Ammon's horn (tissue), 1 donor: Measurements from ENCODE around the gene SLC48A1.

ENCODE experiments used
- DNase-seq: peaks from one replicate; pipeline ENCODE4 v3.0.0-alpha.2; 2016; ENCODE audit warnings: low spot score

Gene SLC48A1

DNA sequence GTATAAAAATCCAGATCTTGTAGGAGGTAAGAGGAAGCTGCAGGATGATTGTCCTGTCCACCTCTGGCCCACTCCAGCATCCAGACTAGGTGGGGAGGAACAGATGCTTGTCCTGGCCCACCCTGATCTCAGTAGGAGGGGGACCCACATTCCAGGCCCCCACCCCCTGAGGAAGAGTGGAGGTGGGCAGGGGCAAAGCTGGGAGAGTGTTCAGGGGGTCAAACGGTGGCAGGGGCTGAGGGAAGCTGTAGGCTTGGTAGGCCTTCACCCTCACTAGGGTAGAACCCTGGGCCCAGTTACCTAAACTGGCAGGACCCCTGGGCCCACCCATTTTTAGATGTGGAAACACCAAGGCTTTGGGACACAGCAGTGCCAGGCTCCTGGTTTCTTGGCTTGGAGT is 4.1 kb downstream of the SLC48A1 start:
- no peak for DNase-seq

DNA sequence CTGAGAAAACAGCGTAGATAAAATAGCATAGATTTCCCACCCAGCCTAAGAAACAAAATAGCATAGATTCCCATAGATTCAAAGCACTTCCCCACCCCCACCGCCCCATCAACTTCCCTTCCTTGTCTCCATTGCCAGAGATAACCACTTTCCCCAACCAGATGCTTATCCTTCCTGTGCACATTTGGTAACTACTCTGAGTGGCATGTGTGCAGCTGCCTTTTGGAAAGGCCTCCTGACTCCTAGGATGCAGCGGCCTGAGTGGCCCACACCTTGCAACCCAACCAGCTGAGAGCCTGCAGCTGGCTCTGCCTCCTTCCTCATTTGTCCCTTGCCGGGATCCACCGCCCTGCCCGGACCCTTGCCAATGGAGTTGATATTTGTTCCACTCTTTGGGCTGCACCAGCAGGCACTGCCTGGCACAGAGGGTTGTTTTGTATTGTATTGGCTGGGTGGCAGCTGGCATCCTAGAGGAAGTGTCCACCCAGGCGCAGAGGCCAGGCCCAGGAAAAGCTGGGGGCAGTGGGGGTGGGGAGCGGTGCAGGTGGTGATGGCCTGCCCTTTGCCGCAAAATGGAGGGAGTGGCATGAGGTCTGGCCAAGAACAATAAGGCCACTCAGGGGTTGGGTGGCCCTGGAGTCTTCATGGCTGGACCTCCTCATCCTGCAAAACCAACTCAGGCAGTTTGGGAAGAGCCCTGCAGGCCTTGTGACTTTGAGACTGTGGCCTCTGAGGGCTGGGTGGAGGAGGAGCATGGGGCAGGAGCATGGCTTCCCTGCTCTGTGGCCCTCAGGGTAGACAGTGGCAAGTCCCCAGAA is 4.9 kb downstream of the SLC48A1 start:
- DNase-seq: peak; percentile 97

DNA sequence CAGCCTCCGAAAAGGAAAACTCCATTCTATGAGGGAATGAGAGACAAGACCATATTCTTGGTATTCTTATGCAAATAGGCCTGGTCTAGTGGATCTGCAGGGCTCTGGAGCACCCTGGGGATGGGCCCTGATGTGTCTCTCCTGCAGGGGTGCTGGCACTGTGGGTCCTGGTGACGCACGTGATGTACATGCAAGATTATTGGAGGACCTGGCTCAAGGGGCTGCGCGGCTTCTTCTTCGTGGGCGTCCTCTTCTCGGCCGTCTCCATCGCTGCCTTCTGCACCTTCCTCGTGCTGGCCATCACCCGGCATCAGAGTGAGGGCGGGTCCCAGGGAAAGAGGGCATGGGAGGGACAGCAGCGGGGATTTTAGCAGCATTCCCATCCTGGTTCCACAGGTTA is 5.8 kb downstream of the SLC48A1 start:
- DNase-seq: no peak

DNA sequence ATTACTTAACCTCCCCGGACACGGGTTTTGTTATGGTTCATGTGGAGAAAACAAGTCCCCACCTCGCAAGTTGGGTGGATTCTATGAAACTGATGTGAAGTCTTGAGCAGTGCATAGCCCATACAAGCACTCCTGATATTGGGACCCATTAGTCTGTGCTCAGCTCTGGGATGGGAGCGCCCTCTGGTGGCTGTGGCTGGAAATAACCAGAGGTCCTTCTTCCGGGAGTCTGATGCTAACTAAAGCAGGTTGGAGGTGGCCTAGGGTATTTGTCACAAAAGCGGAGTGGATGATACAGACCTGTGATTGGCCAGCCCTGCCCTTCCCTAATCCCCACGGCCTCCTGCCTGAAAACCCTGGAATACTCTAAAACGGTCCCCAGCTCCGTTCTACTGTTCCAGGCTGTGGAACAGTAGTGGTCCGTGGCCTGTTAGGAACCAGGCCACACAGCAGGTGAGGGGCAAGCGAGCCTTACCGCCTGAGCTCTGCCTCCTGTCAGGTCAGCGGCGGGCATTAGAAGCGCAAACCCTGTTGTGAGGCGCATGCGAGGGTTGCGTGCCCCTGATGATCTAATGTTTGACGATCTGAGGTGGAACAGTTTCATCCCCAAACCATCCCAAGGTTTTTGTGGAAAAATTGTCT is 6.4 kb downstream of the SLC48A1 start:
- DNase-seq: peak; percentile 94

DNA sequence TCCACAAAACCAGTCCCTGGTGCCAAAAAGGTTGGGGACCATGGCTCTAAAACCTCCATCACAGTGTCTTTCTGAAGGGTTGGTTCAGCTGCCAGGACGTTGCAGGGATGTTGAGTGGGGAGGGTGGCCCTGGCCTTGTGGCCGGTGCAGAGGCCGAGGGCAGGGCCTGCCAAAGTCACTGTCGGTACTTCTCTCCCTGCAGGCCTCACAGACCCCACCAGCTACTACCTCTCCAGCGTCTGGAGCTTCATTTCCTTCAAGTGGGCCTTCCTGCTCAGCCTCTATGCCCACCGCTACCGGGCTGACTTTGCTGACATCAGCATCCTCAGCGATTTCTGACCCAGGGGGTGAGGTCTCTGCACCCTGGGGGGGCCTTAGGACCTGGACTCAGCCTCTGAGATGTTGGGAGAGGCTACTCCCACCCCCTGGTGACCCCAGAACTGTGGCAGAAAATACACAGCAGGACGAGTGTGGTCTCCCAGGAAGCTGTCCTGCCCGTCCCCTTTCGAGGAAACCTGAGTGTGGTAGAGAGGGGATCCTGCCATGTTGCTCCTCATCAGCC is 7.0 kb downstream of the SLC48A1 start:
- no peak for DNase-seq

DNA sequence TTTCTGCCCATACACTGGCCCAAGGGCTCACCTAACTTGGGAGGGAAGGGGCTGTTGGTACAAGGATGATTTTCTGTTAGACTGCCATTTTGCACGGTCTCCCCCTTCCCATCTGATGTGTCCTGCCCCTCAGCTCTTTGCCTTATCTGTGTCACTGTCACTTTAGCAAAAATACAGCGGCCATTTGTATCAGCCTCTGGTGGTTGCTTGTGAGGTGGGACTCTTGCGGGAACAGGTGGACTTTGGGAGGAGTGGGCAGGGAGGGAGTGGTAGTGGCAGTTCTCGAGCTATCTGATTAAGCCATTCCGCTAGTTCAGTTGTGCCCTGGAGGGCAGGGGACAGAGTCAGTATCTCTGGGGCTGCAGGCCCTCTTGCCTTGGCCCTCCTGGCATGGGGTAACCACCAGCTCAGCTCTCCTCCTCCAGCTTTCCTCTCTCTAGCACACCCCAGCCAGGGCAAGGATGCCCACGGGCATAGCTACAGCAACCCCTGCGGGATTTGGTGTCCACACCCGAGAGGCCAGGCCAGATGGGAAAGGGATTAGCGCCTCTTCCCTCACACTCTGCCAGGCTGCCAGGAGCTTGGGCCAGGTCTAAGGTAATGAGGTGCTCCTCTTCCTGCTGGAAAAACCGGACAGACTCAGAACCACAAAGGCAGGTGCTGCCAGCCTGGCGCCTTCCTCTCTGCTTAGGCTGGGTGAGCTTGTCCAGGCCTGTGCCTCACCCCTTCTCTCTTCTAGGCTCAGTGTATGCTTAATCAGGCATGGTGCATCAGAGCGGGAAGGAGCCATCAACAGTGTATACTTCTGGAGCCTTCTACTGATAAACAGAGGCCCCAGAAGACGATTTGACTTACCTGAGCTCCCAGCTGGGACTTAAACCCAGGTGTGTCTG is 8.7 kb downstream of the SLC48A1 start:
- DNase-seq: no peak

DNA sequence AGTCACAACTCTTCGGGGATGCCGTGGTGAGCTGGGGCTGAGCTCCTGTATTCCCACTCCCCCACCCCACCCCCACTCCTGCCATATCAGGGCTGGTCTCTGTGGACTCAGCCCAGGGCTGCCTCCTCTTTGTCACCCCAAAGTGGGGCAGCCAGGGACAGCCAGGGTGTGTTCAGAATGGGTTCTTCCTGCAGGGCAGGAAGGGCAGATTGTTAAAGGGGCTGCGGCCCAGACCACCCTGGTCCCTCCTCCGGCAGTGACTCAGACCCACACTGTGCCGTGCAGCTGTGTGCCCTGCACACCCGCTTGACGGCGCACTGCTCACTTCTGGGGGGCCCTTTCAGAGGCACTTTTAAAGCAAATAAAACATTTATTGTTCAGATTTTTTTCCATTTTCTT is 9.3 kb downstream of the SLC48A1 start:
- no peak for DNase-seq

DNA sequence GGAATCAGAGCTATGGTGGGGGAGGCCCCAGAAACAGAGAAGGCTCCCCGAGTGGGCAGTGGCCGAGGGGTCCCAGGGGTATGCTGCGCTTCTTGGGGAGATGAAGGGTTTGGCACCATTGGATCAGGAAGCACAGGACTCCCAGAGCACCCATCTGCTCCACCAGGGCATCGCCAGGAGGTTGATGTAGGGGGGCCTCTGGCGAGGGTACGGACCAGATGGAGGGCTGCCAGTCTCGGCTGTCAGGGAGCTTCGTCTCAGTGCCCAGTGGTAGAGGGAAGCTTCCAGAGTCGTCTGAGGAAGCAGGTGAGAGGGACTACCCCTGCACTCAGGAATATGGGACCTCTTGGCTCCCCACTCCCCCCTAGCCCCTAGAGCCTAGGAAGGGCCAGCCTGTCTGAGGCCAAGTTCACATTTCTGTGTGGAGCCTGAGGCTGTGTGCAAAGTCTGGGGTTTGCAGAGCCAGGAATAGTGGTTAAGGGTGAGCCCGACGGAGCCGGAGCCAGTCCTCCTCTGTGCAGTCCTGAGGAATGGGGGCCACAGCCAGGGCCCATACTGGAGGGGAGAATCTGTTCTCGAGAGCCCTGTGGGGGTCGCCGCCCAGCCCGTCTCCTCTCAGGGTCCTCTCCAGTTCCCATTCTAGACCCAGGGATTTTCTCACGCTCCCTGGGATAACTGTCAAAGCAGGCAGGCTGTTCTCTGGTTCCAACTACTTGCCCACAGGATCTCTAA is 10.2 kb downstream of the SLC48A1 start:
- no peak for DNase-seq

DNA sequence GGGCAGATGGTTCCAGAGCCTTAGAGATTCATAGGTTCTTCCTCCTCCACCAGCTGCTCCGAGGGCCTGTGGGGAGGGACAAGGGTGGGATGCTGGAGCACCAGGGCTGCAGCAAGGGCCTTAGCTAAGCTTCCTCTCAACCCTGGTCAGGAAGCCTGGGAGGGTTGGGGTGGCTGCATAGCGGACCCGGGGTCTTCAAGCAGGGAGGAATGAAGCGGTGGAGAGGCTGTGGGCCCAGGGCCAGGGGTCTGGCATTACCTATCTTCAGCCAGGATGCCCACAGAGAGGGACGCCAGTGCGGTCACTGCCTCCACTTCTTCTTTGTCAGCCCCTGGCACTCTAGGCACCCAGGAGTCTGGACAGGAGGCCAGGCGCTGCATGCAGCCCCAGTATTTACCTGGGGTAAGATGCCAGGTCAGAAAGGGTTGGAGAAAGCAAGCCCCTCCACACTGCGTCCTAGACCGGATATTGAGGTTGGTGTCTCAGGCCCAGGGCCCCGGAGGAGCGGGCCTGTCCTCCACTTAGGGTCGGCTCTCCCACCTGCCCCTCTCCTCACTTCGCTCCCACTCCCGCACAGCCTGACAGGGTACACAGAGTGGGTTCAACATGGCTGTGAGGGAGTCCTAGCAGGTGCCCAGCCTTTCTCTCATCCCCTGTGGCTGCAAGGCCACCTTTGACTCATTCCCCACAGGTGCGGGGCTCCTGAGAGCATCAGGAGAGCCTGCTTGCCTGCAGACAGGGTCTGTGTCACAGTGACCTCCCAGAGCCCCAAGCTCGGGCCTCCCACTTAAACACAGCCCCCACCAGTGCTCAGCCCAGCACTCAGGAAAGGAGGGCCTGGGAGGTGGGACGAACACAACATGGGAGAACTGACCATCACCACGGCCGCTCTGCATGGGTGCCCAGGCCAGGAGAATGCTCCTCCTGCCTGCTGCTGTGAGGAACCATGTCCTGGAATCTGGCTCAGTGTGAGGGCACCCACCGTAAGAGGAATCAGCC is 11.1 kb downstream of the SLC48A1 start:
- DNase-seq: no peak

DNA sequence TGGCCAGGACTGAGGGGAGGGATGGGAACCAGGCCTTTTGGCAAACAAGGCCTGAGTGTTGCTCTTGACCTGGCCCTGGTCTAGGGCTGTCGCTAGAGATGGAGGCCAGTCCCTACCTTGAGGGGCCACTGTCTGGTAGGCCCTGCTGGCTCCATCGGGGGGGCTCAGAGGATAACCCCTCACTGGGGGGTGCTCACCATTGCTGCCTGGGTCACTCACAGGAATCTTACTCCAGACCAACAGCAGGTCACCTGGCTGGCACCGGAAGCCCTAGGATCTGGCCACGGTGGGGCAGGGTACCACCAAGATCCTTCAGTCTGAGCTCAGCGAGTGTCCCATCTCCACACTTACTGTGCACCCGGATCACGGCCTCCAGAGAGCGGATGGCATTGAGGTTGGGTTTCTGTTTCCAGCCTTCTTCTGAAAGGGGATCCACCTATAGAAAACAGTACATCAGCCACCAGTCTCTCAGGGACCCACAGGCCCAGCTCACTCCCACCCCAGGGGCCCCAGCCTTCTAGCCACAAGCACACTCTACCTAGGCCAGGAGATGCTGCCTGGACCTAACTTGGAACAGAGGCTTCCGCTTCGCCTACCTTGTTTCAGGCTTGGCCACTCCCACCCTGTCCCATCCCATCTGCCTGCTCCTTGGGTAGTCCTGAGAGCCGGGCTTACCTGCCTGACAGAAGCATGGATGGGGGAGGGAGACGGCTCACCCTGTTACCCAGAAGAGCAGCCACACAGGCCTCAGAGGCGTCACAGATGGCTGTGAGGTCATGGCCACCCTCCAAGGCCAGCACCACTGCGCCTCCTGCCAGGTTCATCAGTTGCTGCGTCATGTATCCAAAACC is 12.2 kb downstream of the SLC48A1 start:
- no peak for DNase-seq

DNA sequence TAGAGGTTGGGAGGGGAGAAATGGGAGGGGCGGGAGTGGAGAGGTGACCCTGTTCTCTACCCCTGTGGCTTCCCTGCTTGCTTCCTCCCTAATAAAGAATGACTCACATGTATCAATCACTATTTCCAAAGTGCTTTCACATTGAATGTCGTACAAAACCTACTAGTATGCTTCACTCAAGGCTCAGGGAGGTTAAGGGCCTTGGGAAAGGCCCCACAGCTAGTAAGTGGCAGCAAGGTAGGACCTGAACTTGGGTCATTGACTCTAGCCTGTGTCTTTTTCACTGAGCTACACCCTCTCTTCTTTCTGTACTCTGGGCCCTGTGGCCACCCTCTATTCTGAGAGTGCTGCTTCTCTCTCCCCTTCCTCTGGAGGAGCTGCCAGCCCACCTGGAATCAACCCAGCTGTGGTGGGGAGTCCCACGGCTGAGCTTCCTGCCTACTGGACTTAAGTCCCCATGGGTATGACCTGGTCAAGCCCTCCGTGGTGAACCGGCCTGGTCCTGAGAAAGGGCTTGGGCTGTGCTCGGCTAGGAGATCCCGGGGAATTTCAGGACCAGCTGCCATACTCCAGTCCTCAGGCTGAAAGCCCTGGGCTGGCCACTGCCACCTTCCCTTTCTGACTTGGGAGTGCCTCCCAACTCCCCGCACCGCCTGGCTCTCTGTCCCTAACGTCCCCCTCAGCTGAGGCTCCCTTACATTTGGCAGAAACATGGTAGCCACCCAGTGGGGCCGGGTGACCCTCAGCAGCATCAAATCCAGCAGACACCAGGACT is 13.0 kb downstream of the SLC48A1 start:
- no peak for DNase-seq

DNA sequence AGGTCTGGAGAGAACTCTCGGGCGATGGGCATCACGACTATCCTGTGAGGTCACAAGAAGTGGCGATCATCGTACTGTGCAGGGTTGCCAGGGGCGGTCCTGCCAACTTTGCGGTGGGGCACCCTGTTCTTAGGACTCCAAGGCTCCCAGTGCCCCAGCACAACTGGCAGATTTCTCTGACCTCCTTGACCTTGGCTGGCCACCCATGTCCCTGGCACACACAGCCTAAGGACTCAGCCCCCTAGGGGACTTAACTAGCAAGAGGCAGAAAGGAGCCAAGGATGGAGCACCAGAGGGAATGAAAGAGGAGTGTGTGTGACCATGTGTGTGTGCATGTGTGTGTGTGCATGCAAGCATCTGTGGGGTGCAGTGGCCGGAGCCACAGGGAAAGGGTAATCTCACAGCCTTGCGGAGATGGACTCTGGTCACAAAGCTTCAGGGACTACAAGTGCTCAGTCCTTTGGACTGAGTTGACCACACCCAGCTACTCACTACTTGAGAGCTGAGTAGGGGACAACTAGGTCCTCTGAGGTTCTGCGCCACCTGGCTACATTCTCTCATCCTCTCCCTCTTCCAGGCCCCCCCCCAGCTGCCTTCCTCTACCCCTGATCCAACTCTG is 13.7 kb downstream of the SLC48A1 start:
- no peak for DNase-seq

DNA sequence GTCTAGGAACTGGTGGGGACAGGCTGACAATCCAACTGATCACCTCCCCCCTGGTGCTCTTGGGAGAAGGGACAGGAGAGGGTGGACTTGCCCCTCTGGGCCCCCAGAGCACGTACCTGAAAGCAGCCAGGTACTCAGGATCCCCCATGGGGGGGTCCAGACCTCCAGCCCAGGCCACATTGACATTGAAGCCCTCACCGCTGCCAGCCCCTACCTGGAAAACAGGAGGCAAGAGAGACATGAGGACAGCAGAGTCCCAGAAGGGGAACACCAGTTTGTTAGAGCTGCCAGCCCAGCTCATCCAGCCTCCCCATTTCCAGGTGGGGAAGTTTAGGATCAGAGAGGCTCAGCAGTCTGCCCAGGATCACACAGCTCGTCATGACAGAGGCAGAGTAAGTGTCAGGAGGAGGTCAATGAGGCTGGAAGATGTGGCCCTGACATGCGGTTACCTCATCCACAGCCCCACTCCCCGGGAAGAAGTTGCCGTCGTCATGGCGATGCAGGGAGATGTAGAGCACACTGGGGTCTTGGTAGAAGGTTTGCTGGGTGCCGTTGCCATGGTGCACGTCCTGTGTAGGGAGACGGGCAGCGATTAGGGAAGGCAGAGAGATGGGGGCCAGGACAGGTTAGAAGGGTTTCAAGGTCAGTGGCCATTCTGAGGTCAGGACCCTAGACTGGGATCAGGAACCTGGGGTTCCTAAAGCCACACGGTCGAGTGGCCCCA is 14.7 kb downstream of the SLC48A1 start:
- no peak for DNase-seq

DNA sequence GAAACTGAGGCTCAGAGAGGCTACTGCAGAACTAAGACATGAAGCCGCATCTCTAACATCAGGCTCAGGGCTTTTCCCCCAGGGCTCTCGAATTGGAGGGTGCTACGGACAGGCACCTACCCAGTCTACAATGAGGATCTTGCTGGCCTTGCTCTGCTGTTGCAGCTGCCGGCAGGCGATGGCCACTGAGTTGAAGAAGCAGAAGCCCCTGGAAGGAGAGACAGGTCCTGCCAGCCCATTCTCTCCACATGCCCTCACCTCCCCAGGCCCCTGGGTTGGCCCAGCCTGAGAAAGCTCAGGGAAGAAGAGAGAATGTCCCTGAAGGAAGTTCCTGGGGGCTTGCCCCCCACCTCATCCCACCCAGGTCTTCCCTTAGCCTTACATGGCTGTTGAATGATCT is 16.1 kb downstream of the SLC48A1 start:
- no peak for DNase-seq

DNA sequence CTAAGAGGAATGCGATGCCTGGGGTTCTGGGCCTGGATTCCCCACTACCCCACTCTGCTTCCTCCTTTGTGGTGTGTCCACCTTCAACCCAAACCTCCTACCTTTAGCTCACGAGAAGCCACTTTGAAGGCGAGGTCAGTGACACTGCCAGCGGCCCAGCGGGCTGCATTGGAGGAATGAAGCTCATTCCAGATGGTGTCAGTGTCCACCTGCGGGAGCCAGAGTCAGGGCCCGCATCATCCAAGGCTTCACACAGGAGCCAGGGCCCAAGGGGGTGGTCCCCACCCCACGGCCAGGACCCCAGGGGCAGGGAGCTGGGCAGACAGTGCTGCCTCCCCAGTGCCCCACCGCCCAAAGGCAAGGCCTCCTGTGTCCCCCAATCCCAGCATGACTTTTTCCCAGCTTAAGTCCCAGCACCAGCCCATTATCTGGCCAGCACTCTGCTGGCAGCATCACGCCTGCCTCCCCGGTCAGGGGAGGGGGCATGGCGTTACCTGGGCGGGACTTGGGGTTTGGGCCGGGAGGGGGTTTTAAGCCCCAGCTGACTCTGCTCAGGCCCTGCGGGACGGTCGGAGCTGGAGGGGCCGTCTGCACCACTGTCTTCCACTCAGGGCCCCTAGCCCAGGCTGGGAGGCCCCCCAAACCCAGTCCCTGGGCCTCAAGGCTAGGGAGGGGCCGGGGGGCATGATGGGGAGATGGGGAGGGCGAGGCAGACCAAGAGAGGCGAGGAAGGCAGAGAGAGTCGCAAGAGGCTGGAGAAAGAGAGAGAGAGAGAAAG is 16.9 kb downstream of the SLC48A1 start:
- no peak for DNase-seq

DNA sequence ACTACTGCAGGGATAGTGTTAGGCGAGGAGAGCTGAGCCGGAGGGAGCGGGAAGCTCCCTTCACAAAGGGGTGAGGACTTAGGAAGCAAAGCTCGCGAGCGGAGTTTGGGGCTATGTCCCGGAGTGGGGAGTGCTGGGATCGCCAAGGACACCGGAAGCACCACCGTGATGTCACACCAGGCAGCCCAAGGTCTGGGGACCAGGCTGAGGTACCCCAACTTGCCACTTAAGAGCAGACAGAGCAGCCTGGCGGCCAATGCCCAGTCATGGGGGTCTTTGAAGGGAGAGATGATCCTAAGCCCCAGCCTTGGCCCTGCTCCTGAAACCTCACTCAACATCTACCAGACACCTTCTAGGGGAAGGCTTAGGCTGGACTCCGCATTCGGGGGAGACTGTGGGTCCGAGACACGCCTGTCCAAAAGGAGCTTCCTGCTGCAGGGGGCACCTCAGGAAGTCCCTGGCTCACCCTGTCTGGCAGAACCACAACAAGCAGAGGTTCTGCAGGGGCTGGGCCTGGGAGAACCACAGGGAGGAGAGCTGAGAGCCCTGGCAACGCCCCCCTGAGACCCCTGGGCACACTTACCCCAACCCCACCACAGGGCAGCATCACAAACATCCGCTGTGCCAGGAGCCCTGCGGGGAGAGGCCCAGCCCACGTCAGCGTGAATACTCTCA is 17.8 kb downstream of the SLC48A1 start:
- no peak for DNase-seq
